Measurements from ENCODE around the gene MAP2K5.

MAP2K5 gene

GRCh38 chr15:67774626-67775025, 232.1 kb downstream of the MAP2K5 start:
- peaks cover 1% of the 10 kb centered on the region for H3K4me1 Mint-ChIP-seq
- H3K4me3 Mint-ChIP-seq: no peak overlapping the region
- H3K27me3 Mint-ChIP-seq: no peaks in the 10 kb centered on the region
- no peak overlapping the region for H3K27ac Mint-ChIP-seq
- H3K36me3 Mint-ChIP-seq: peaks cover 4% of the 10 kb centered on the region
- ATAC-seq (ENCODE audit: low read depth) (no peak), DNase-seq (ENCODE audit: low spot score in 2 of 2) (no peak)
- no peaks in the 10 kb centered on the region for H3K9me3 Mint-ChIP-seq

- Mint-ChIP-seq H3K27ac (no peak overlapping the region), H3K4me3 (no peak overlapping the region), H3K4me1 (peaks cover 2% of the 10 kb centered on the region), H3K9me3 (no peaks in the 10 kb centered on the region), H3K36me3 (peaks cover 4% of the 10 kb centered on the region), H3K27me3 (no peaks in the 10 kb centered on the region)
- ATAC-seq (ENCODE audit: low read depth) (no peak), DNase-seq (ENCODE audit: low spot score in 2 of 2) (no peak)
Observed at GRCh38 chr15:67775250-67775649, 232.7 kb downstream of the MAP2K5 start.

GRCh38 chr15:67775998-67776397, 233.5 kb downstream of the MAP2K5 start:
- ATAC-seq (ENCODE audit: low read depth): no peak
- peaks cover 4% of the 10 kb centered on the region for H3K36me3 Mint-ChIP-seq
- H3K9me3 Mint-ChIP-seq: no peaks in the 10 kb centered on the region
- no peaks in the 10 kb centered on the region for H3K27me3 Mint-ChIP-seq
- no peak overlapping the region for H3K4me3 Mint-ChIP-seq
- H3K4me1 Mint-ChIP-seq: peaks cover 2% of the 10 kb centered on the region
- no peak for DNase-seq (ENCODE audit: low spot score in 2 of 2)
- H3K27ac Mint-ChIP-seq: no peak overlapping the region

- DNase-seq (ENCODE audit: low spot score in 2 of 2) (no peak), ATAC-seq (ENCODE audit: low read depth) (no peak)
- Mint-ChIP-seq H3K9me3 (no peaks in the 10 kb centered on the region), H3K27me3 (no peaks in the 10 kb centered on the region), H3K4me1 (peaks cover 2% of the 10 kb centered on the region), H3K4me3 (no peak overlapping the region), H3K36me3 (peaks cover 4% of the 10 kb centered on the region), H3K27ac (no peak overlapping the region)
Observed at GRCh38 chr15:67776600-67776999, 234.1 kb downstream of the MAP2K5 start.

GRCh38 chr15:67777071-67777470, 234.6 kb downstream of the MAP2K5 start:
- H3K27ac Mint-ChIP-seq: no peak overlapping the region
- ATAC-seq (ENCODE audit: low read depth) (no peak), DNase-seq (ENCODE audit: low spot score in 2 of 2) (no peak)
- H3K27me3 Mint-ChIP-seq: no peaks in the 10 kb centered on the region
- peaks cover 4% of the 10 kb centered on the region for H3K36me3 Mint-ChIP-seq
- no peak overlapping the region for H3K4me3 Mint-ChIP-seq
- peaks cover 2% of the 10 kb centered on the region for H3K4me1 Mint-ChIP-seq
- H3K9me3 Mint-ChIP-seq: no peaks in the 10 kb centered on the region

GRCh38 chr15:67777773-67778172, 235.3 kb downstream of the MAP2K5 start:
- H3K4me1 Mint-ChIP-seq: peaks cover 2% of the 10 kb centered on the region
- H3K27me3 Mint-ChIP-seq: no peaks in the 10 kb centered on the region
- peaks cover 4% of the 10 kb centered on the region for H3K36me3 Mint-ChIP-seq
- DNase-seq (ENCODE audit: low spot score in 2 of 2) (no peak), ATAC-seq (ENCODE audit: low read depth) (no peak)
- H3K4me3 Mint-ChIP-seq: no peak overlapping the region
- H3K9me3 Mint-ChIP-seq: no peaks in the 10 kb centered on the region
- H3K27ac Mint-ChIP-seq: no peak overlapping the region

GRCh38 chr15:67778968-67779548, 236.6 kb downstream of the MAP2K5 start:
- no peak for DNase-seq (ENCODE audit: low spot score in 2 of 2)
- Mint-ChIP-seq H3K27me3 (no peaks in the 10 kb centered on the region), H3K4me1 (peaks cover 9% of the 10 kb centered on the region), H3K27ac (no peak overlapping the region), H3K9me3 (no peaks in the 10 kb centered on the region), H3K36me3 (peaks cover 4% of the 10 kb centered on the region), H3K4me3 (no peak overlapping the region)
- no peak for ATAC-seq (ENCODE audit: low read depth)

- H3K4me3 Mint-ChIP-seq: no peak overlapping the region
- peaks cover 10% of the 10 kb centered on the region for H3K4me1 Mint-ChIP-seq
- no peak for DNase-seq (ENCODE audit: low spot score in 2 of 2)
- no peaks in the 10 kb centered on the region for H3K27me3 Mint-ChIP-seq
- H3K9me3 Mint-ChIP-seq: no peaks in the 10 kb centered on the region
- ATAC-seq (ENCODE audit: low read depth): no peak
- H3K27ac Mint-ChIP-seq: no peak overlapping the region
- peaks cover 4% of the 10 kb centered on the region for H3K36me3 Mint-ChIP-seq
Observed at GRCh38 chr15:67779549-67780111, 237.1 kb downstream of the MAP2K5 start.

- ATAC-seq (ENCODE audit: low read depth) (no peak), DNase-seq (ENCODE audit: low spot score in 2 of 2) (no peak)
- no peak overlapping the region for H3K4me3 Mint-ChIP-seq
- H3K9me3 Mint-ChIP-seq: no peaks in the 10 kb centered on the region
- H3K36me3 Mint-ChIP-seq: peaks cover 6% of the 10 kb centered on the region
- H3K27me3 Mint-ChIP-seq: no peaks in the 10 kb centered on the region
- peaks cover 22% of the 10 kb centered on the region for H3K4me1 Mint-ChIP-seq
- H3K27ac Mint-ChIP-seq: no peak overlapping the region
Observed at GRCh38 chr15:67781061-67781460, 238.6 kb downstream of the MAP2K5 start.

GRCh38 chr15:67781907-67782690, 239.6 kb downstream of the MAP2K5 start:
- ATAC-seq (ENCODE audit: low read depth) (no peak), DNase-seq (ENCODE audit: low spot score in 2 of 2) (no peak)
- H3K4me1 Mint-ChIP-seq: peaks cover 27% of the 10 kb centered on the region
- no peaks in the 10 kb centered on the region for H3K27me3 Mint-ChIP-seq
- H3K9me3 Mint-ChIP-seq: no peaks in the 10 kb centered on the region
- no peak overlapping the region for H3K27ac Mint-ChIP-seq
- peaks cover 13% of the 10 kb centered on the region for H3K36me3 Mint-ChIP-seq
- H3K4me3 Mint-ChIP-seq: no peak overlapping the region

- H3K4me1 Mint-ChIP-seq: peaks cover 27% of the 10 kb centered on the region
- no peak overlapping the region for H3K27ac Mint-ChIP-seq
- no peaks in the 10 kb centered on the region for H3K9me3 Mint-ChIP-seq
- H3K4me3 Mint-ChIP-seq: no peak overlapping the region
- no peak for ATAC-seq (ENCODE audit: low read depth)
- peaks cover 13% of the 10 kb centered on the region for H3K36me3 Mint-ChIP-seq
- no peak for DNase-seq (ENCODE audit: low spot score in 2 of 2)
- no peaks in the 10 kb centered on the region for H3K27me3 Mint-ChIP-seq
Observed at GRCh38 chr15:67782691-67782991, 240.1 kb downstream of the MAP2K5 start.

GRCh38 chr15:67783303-67783702, 240.8 kb downstream of the MAP2K5 start:
- peak; percentile 54 to 71 for DNase-seq (ENCODE audit: low spot score in 2 of 2)
- Mint-ChIP-seq H3K4me1 (peaks cover 27% of the 10 kb centered on the region), H3K9me3 (no peaks in the 10 kb centered on the region), H3K27me3 (no peaks in the 10 kb centered on the region), H3K27ac (peak overlapping the region; percentile 88), H3K4me3 (peak overlapping the region; percentile 37), H3K36me3 (peaks cover 13% of the 10 kb centered on the region)
- peak; percentile 62 for ATAC-seq (ENCODE audit: low read depth)

- no peaks in the 10 kb centered on the region for H3K9me3 Mint-ChIP-seq
- H3K27ac Mint-ChIP-seq: peak overlapping the region; percentile 88
- H3K4me1 Mint-ChIP-seq: peaks cover 27% of the 10 kb centered on the region
- H3K27me3 Mint-ChIP-seq: no peaks in the 10 kb centered on the region
- peaks cover 13% of the 10 kb centered on the region for H3K36me3 Mint-ChIP-seq
- peak overlapping the region; percentile 28 for H3K4me3 Mint-ChIP-seq
- ATAC-seq (ENCODE audit: low read depth) (peak; percentile 89), DNase-seq (ENCODE audit: low spot score in 2 of 2) (peak; percentile 68 to 77)
Observed at GRCh38 chr15:67784090-67784781, 241.7 kb downstream of the MAP2K5 start.

GRCh38 chr15:67784856-67785430, 242.4 kb downstream of the MAP2K5 start:
- Mint-ChIP-seq H3K4me1 (peaks cover 25% of the 10 kb centered on the region), H3K9me3 (no peaks in the 10 kb centered on the region), H3K4me3 (peak overlapping the region; percentile 28), H3K27ac (peak overlapping the region; percentile 88), H3K36me3 (peaks cover 13% of the 10 kb centered on the region), H3K27me3 (no peaks in the 10 kb centered on the region)
- DNase-seq (ENCODE audit: low spot score in 2 of 2): peak in 1 of 2 donors; percentile 27
- peak; percentile 5 for ATAC-seq (ENCODE audit: low read depth)

Measured in memory B cell (primary cell).